GM10248 (cell line): ENCODE data around the gene ST6GALNAC2.

Experiments used
- CTCF ChIA-PET: fragments of 300-600 bp; sonication (Branson Sonifier 250); formaldehyde crosslinking; extraction: SDS; loops from one replicate; lab custom pipeline; 2021; ENCODE audit warnings: antibody characterized with exemption; lab: Yijun Ruan, JAX
- POLR2A ChIA-PET: fragments of 350-650 bp; sonication (Branson Sonifier 250); formaldehyde crosslinking; extraction: SDS; loops from one replicate; lab custom pipeline; 2020; ENCODE audit warnings: antibody characterized with exemption; lab: Yijun Ruan, JAX
- DNase-seq: peaks from one replicate; pipeline ENCODE4 v3.0.0; 2012; ENCODE audit errors: extremely low spot score
- CTCF ChIP-seq: IDR thresholded peaks from 2 replicates; pipeline ENCODE4 v1.5.1; 2012; ENCODE audit warnings: mild to moderate bottlenecking, low read depth; ENCODE audit errors: extremely low read depth, missing control alignments, control extremely low read depth

ST6GALNAC2 gene

GRCh38 chr17:76586741-76587487 lies 1.3 kb upstream of the ST6GALNAC2 start:
- CTCF ChIA-PET: interaction anchor here (1.1 to 1.6 kb wide), 2 partner anchors 37 to 40 kb away, joined by 5 read pairs; no protein-coding TSS in a partner anchor
- TF ChIP-seq CTCF: no peak
- DNase-seq: peak; percentile 17
- POLR2A ChIA-PET: no interaction called here

GRCh38 chr17:76585033-76585648 lies 519 bp downstream of the ST6GALNAC2 start:
- ChIA-PET CTCF (interaction anchor here (1.0 to 1.6 kb wide), 2 partner anchors 14 to 62 kb away, joined by 3 to 6 read pairs; no protein-coding TSS in a partner anchor), POLR2A (no interaction called here)
- no peak for TF ChIP-seq CTCF
- peak; percentile 28 for DNase-seq

GRCh38 chr17:76584427-76585032 lies 1.1 kb downstream of the ST6GALNAC2 start:
- no peak for TF ChIP-seq CTCF
- ChIA-PET CTCF (interaction anchor here (1.0 to 1.6 kb wide), 2 partner anchors 15 to 61 kb away, joined by 3 to 6 read pairs; no protein-coding TSS in a partner anchor), POLR2A (interaction anchor here (0.6 kb wide), 1 partner anchor 597 kb away, joined by 4 read pairs; no protein-coding TSS in a partner anchor)
- no peak for DNase-seq

GRCh38 chr17:76582660-76583059 lies 3.0 kb downstream of the ST6GALNAC2 start:
- CTCF ChIA-PET: interaction anchor here (1.9 kb wide), 1 partner anchor 42 kb away, joined by 6 read pairs; no protein-coding TSS in a partner anchor
- no peak for TF ChIP-seq CTCF
- DNase-seq: no peak
- POLR2A ChIA-PET: no interaction called here

GRCh38 chr17:76581515-76581914 lies 4.1 kb downstream of the ST6GALNAC2 start:
- CTCF ChIA-PET: interaction anchor here (1.9 kb wide), 1 partner anchor 43 kb away, joined by 6 read pairs; no protein-coding TSS in a partner anchor
- no peak for DNase-seq
- no peak for TF ChIP-seq CTCF
- POLR2A ChIA-PET: no interaction called here

- ChIA-PET CTCF (interaction anchor here (0.9 to 2.1 kb wide), 5 partner anchors 13 to 56 kb away, joined by 3 to 9 read pairs (median 6); no protein-coding TSS in a partner anchor), POLR2A (no interaction called here)
- DNase-seq: no peak
- TF ChIP-seq CTCF: no peak
Measured at GRCh38 chr17:76579281-76579680, 6.4 kb downstream of the ST6GALNAC2 start.
